Upper lobe of left lung (tissue), 6 donors: ENCODE results near the gene MMD2. TPM values are rescaled to one million over a fixed set of nuclear protein-coding genes. Genes with fewer than 3 reads are reported as not detected.

Experiments used
- ATAC-seq, 2 donors: fragments of 200-7000 bp; cut with Tn5 transposase; one replicate each; pipeline ENCODE4 v1.9.1; 2022; ENCODE audit warnings: mild to moderate bottlenecking in 2 of 2, moderate library complexity in 2 of 2; ENCODE audit not compliant: low FRiP score in 2 of 2
- DNase-seq, 2 donors: peaks; one replicate each; pipeline ENCODE4 v3.0.0-alpha.2; 2019 to 2020
- H3K27ac ChIP-seq, 4 donors: fragments of 200-600 bp; sonication (generic); one replicate each; pipeline ENCODE4 v1.5.1; 2016 to 2019
- H3K27me3 ChIP-seq, 4 donors: fragments of 200-600 bp; sonication (generic); one replicate each; pipeline ENCODE4 v1.5.1; 2017 to 2019
- H3K36me3 ChIP-seq, 4 donors: fragments of 200-600 bp; sonication (generic); one replicate each; pipeline ENCODE4 v1.5.1; 2016 to 2019
- H3K4me1 ChIP-seq, 4 donors: fragments of 200-600 bp; sonication (generic); one replicate each; pipeline ENCODE4 v1.5.1; 2018 to 2019
- H3K4me3 ChIP-seq, 4 donors: fragments of 200-600 bp; sonication (generic); one replicate each; pipeline ENCODE4 v1.5.1; 2017 to 2019; ENCODE audit warnings: mild to moderate bottlenecking in 2 of 4, moderate library complexity in 1 of 4
- H3K9me3 ChIP-seq, 4 donors: fragments of 200-600 bp; sonication (generic); one replicate each; pipeline ENCODE4 v1.5.1; 2018 to 2019
- CTCF ChIP-seq, 6 experiments: fragments of 450-650 bp in 4 of 6; fragments of 200-600 bp in 2 of 6; sonication (generic) in 2 of 6; IDR thresholded peaks; one replicate each; pipeline ENCODE4 v1.5.1; 2016 to 2019; ENCODE audit warnings: antibody characterized with exemption in 6 of 6
- EP300 ChIP-seq, 4 donors: sonication (generic); formaldehyde crosslinking; IDR thresholded peaks; one replicate each; pipeline ENCODE4 v1.5.1; 2017; ENCODE audit warnings: antibody characterized with exemption in 4 of 4, control low read depth in 2 of 4
- POLR2A ChIP-seq, 4 donors: fragments of 450-650 bp; IDR thresholded peaks; one replicate each; pipeline ENCODE4 v1.5.1; 2016 to 2017; ENCODE audit warnings: antibody characterized with exemption in 4 of 4, mild to moderate bottlenecking in 2 of 4
- POLR2AphosphoS5 ChIP-seq, 2 donors: sonication (generic); formaldehyde crosslinking; IDR thresholded peaks; one replicate each; pipeline ENCODE4 v1.5.1; 2017; ENCODE audit warnings: antibody characterized with exemption in 2 of 2
- WGBS, 2 donors: methylation state at CpG; one replicate each; pipeline ENCODE4 v1.1.5; 2017 to 2018; 5-methylcytosine and 5-hydroxymethylcytosine counted together
- total RNA-seq, 6 donors: library from RNA; depleted of rRNA in 4 of 6; stranded (reverse); fragments of >200 nt in 4 of 6; gene quantifications; one replicate each; pipeline versions ENCODE4 v1.1.0 to v1.2.1, GENCODE V29; 2016 to 2021
- donor health status: DM: no; HTN: no; CAD: no; lungs with moderate emphysema.
- donor health status: DM: no; HTN: yes; CAD: no; lungs with severe emphysema.

The MMD2 gene
- total RNA-seq, 6 donors from 2014 or later = not detected

GRCh38 chr7:4883033-4883371 lies 76.0 kb downstream of the MMD2 start:
- Histone ChIP-seq H3K36me3 (no peaks in the 10 kb centered on the region), H3K4me1 (peaks cover 10 to 41% (median 21%) of the 10 kb centered on the region in 4 donors), H3K9me3 (no peaks in the 10 kb centered on the region), H3K27ac (peak overlapping the region; percentile 64 to 86 (median 78)), H3K4me3 (peak overlapping the region; percentile 56 to 81 (median 70)), H3K27me3 (peaks cover 0 to 9% (median 0%) of the 10 kb centered on the region in 4 donors)
- ATAC-seq (peak in 1 of 2 donors; percentile 1), DNase-seq (no peak)
- TF ChIP-seq EP300 (IDR thresholded peaks at IDR 0.05) = no peak
- no peak for TF ChIP-seq CTCF (IDR thresholded peaks at IDR 0.05)
- TF ChIP-seq POLR2AphosphoS5 (IDR thresholded peaks at IDR 0.05) = no peak
- TF ChIP-seq POLR2A (IDR thresholded peaks at IDR 0.05) = no peak
- 0 to 10% methylated on average over 4 to 13 of the region's 36 CpGs for WGBS, 2 donors

- WGBS, 2 donors = 5 to 7% methylated on average over 27 to 35 of the region's 35 CpGs
- DNase-seq = peak in 1 of 2 donors; percentile 74
These were observed 76.6 kb downstream of the MMD2 start for GRCh38 chr7:4882169-4883032.

GRCh38 chr7:4880218-4880617 lies 78.8 kb downstream of the MMD2 start:
- peak overlapping the region in 1 of 4 donors; percentile 13 for H3K4me3 ChIP-seq
- TF ChIP-seq EP300 (IDR thresholded peaks at IDR 0.05) = no peak
- no peak for TF ChIP-seq POLR2A (IDR thresholded peaks at IDR 0.05)
- TF ChIP-seq CTCF (IDR thresholded peaks at IDR 0.05) = no peak
- peak in 1 of 2 donors; percentile 41 for TF ChIP-seq POLR2AphosphoS5 (IDR thresholded peaks at IDR 0.05)
- no peaks in the 10 kb centered on the region for H3K9me3 ChIP-seq
- WGBS, 2 donors = 52 to 73% methylated on average over 9 to 10 of the region's 10 CpGs
- peaks cover 0 to 21% (median 8%) of the 10 kb centered on the region in 4 donors for H3K36me3 ChIP-seq
- peaks cover 0 to 9% (median 0%) of the 10 kb centered on the region in 4 donors for H3K27me3 ChIP-seq
- H3K27ac ChIP-seq = peak overlapping the region in 3 of 4 donors; percentile 24 to 44 (median 37)
- H3K4me1 ChIP-seq = peaks cover 10 to 41% (median 21%) of the 10 kb centered on the region in 4 donors
- DNase-seq = peak in 1 of 2 donors; percentile 76
- ATAC-seq = peak in 1 of 2 donors; percentile 23

More at GRCh38 chr7:4882169-4883032, 76.6 kb downstream of the MMD2 start:
- TF ChIP-seq EP300 (IDR thresholded peaks at IDR 0.05) (no peak), CTCF (IDR thresholded peaks at IDR 0.05) (peak in 4 of 6 experiments; percentile 8 to 33 (median 16)), POLR2A (IDR thresholded peaks at IDR 0.05) (peak in 1 of 4 donors; percentile 48), POLR2AphosphoS5 (IDR thresholded peaks at IDR 0.05) (peak in 1 of 2 donors; percentile 67)
- peak overlapping the region; percentile 56 to 81 (median 70) for H3K4me3 ChIP-seq
- no peaks in the 10 kb centered on the region for H3K9me3 ChIP-seq
- H3K27ac ChIP-seq = peak overlapping the region; percentile 64 to 86 (median 78)
- peaks cover 10 to 41% (median 21%) of the 10 kb centered on the region in 4 donors for H3K4me1 ChIP-seq
- peak; percentile 52 to 81 for ATAC-seq
- peaks cover 0 to 9% (median 0%) of the 10 kb centered on the region in 4 donors for H3K27me3 ChIP-seq
- peaks cover 0 to 5% (median 3%) of the 10 kb centered on the region in 4 donors for H3K36me3 ChIP-seq

- no peak for TF ChIP-seq POLR2AphosphoS5 (IDR thresholded peaks at IDR 0.05)
- TF ChIP-seq CTCF (IDR thresholded peaks at IDR 0.05) = no peak
- no peak for TF ChIP-seq EP300 (IDR thresholded peaks at IDR 0.05)
- no peak for TF ChIP-seq POLR2A (IDR thresholded peaks at IDR 0.05)
- ATAC-seq = no peak
- 83 to 89% methylated on average over 25 to 27 of the region's 27 CpGs for WGBS, 2 donors
- H3K9me3 ChIP-seq = no peaks in the 10 kb centered on the region
- H3K4me1 ChIP-seq = peaks cover 10 to 41% (median 21%) of the 10 kb centered on the region in 4 donors
- H3K27ac ChIP-seq = peak overlapping the region in 3 of 4 donors; percentile 24 to 44 (median 37)
- peak overlapping the region in 2 of 4 donors; percentile 5 to 13 for H3K4me3 ChIP-seq
- no peak for DNase-seq
- peaks cover 0 to 9% (median 0%) of the 10 kb centered on the region in 4 donors for H3K27me3 ChIP-seq
- peaks cover 0 to 22% (median 8%) of the 10 kb centered on the region in 4 donors for H3K36me3 ChIP-seq
These were observed 79.4 kb downstream of the MMD2 start for GRCh38 chr7:4879396-4880081.
